Liver (tissue), 9 donors: Measurements from ENCODE around the gene FYCO1. TPM values are rescaled to one million over a fixed set of nuclear protein-coding genes. Genes with fewer than 3 reads are reported as not detected.

Source experiments
- DNase-seq: peaks from one replicate; pipeline ENCODE4 v3.0.0-alpha.2; 2017; ENCODE audit warnings: low spot score
- H3K27ac ChIP-seq, 2 donors: one replicate each; pipeline ENCODE4 v1.7.0; 2013; ENCODE audit warnings: inconsistent platforms in 2 of 2, low read length in 2 of 2, control low read depth in 1 of 2, low read depth in 1 of 2, mild to moderate bottlenecking in 1 of 2
- H3K27me3 ChIP-seq, 4 donors: one replicate each; pipeline versions ENCODE4 v1.6.1 to v1.7.0; 2013; ENCODE audit warnings: low read length in 3 of 4, inconsistent platforms in 1 of 4, mild to moderate bottlenecking in 1 of 4, moderate library complexity in 1 of 4; ENCODE audit not compliant: control insufficient read depth in 4 of 4, insufficient read depth in 4 of 4
- H3K36me3 ChIP-seq, 4 donors: one replicate each; pipeline versions ENCODE4 v1.6.1 to v1.7.0; 2013; ENCODE audit warnings: low read length in 3 of 4, mild to moderate bottlenecking in 3 of 4, low read depth in 1 of 4, moderate library complexity in 1 of 4; ENCODE audit not compliant: control insufficient read depth in 4 of 4, insufficient read depth in 3 of 4
- H3K4me1 ChIP-seq, 4 donors: one replicate each; pipeline versions ENCODE4 v1.6.1 to v1.7.0; 2013; ENCODE audit warnings: low read length in 3 of 4, mild to moderate bottlenecking in 3 of 4, moderate library complexity in 1 of 4; ENCODE audit not compliant: control insufficient read depth in 4 of 4, insufficient read depth in 4 of 4
- H3K4me3 ChIP-seq, 3 donors: one replicate each; pipeline versions ENCODE4 v1.6.1 to v1.7.0; 2013; ENCODE audit warnings: low read length in 3 of 3, control low read depth in 1 of 3, low read depth in 1 of 3, mild to moderate bottlenecking in 1 of 3
- H3K9ac ChIP-seq, 2 donors: one replicate each; pipeline ENCODE4 v1.7.0; 2013; ENCODE audit warnings: low read length in 2 of 2, mild to moderate bottlenecking in 2 of 2, moderate library complexity in 2 of 2, control low read depth in 1 of 2, low read depth in 1 of 2
- H3K9me3 ChIP-seq, 4 donors: one replicate each; pipeline versions ENCODE4 v1.6.1 to v1.7.0; 2013; ENCODE audit warnings: low read length in 3 of 4; ENCODE audit not compliant: control insufficient read depth in 4 of 4
- ATF3 ChIP-seq: IDR thresholded peaks from 2 replicates; pipeline ENCODE4 v1.6.1; 2016; ENCODE audit warnings: antibody characterized with exemption
- CTCF ChIP-seq: fragments of 150-350 bp; IDR thresholded peaks from 2 replicates; pipeline ENCODE4 v1.5.1; 2017; ENCODE audit warnings: improper control_type of control experiment, low read depth, low read length; ENCODE audit not compliant: missing input control
- EGR1 ChIP-seq, 2 donors: IDR thresholded peaks; 2 replicates each; pipeline ENCODE4 v1.6.1; 2016 to 2018; ENCODE audit warnings: antibody characterized with exemption in 2 of 2, low read depth in 2 of 2
- FOXA1 ChIP-seq: IDR thresholded peaks from 2 replicates; pipeline ENCODE4 v1.6.1; 2016; ENCODE audit warnings: antibody characterized with exemption
- FOXA2 ChIP-seq: IDR thresholded peaks from 2 replicates; pipeline ENCODE4 v1.6.1; 2016; ENCODE audit warnings: antibody characterized with exemption
- GABPA ChIP-seq, 2 donors: IDR thresholded peaks in 1 of 2; conservative IDR thresholded peaks in 1 of 2; 2 replicates each; pipeline ENCODE4 v1.6.1; 2016; ENCODE audit warnings: antibody characterized with exemption in 2 of 2, mild to moderate bottlenecking in 1 of 2, moderate library complexity in 1 of 2
- HNF4A ChIP-seq, 2 donors: conservative IDR thresholded peaks; 2 replicates each; pipeline ENCODE4 v1.6.1; 2016; ENCODE audit warnings: antibody characterized with exemption in 2 of 2, mild to moderate bottlenecking in 2 of 2
- HNF4G ChIP-seq: IDR thresholded peaks from 2 replicates; pipeline ENCODE4 v1.6.1; 2016; ENCODE audit warnings: antibody characterized with exemption
- JUND ChIP-seq, 2 donors: IDR thresholded peaks; 2 replicates each; pipeline ENCODE4 v1.6.1; 2016; ENCODE audit warnings: antibody characterized with exemption in 2 of 2
- MAX ChIP-seq: IDR thresholded peaks from 2 replicates; pipeline ENCODE4 v1.6.1; 2016; ENCODE audit warnings: antibody characterized with exemption
- NR2F2 ChIP-seq: IDR thresholded peaks from 2 replicates; pipeline ENCODE4 v1.6.1; 2016; ENCODE audit warnings: antibody characterized with exemption
- RAD21 ChIP-seq, 2 donors: IDR thresholded peaks; 2 replicates each; pipeline ENCODE4 v1.6.1; 2016; ENCODE audit warnings: antibody characterized with exemption in 2 of 2, mild to moderate bottlenecking in 2 of 2
- REST ChIP-seq: IDR thresholded peaks from 2 replicates; pipeline ENCODE4 v1.6.1; 2016; ENCODE audit warnings: antibody characterized with exemption, mild to moderate bottlenecking
- RXRA ChIP-seq, 2 donors: IDR thresholded peaks; 2 replicates each; pipeline ENCODE4 v1.6.1; 2017 to 2018; ENCODE audit warnings: antibody characterized with exemption in 2 of 2, mild to moderate bottlenecking in 1 of 2
- SP1 ChIP-seq: IDR thresholded peaks from 2 replicates; pipeline ENCODE4 v1.6.1; 2018; ENCODE audit warnings: antibody characterized with exemption, mild to moderate bottlenecking
- TAF1 ChIP-seq: conservative IDR thresholded peaks from 2 replicates; pipeline ENCODE4 v1.6.1; 2016; ENCODE audit warnings: antibody characterized with exemption, mild to moderate bottlenecking
- YY1 ChIP-seq: IDR thresholded peaks from 2 replicates; pipeline ENCODE4 v1.6.1; 2016; ENCODE audit warnings: antibody characterized with exemption, mild to moderate bottlenecking
- ZBTB33 ChIP-seq: IDR thresholded peaks from 2 replicates; pipeline ENCODE4 v1.6.1; 2016; ENCODE audit warnings: antibody characterized with exemption
- WGBS: extraction: QIAGEN DNeasy Blood & Tissue Kit; methylation state at CpG from one replicate; pipeline ENCODE4 v1.1.7; 2013; 5-methylcytosine and 5-hydroxymethylcytosine counted together
- polyA plus RNA-seq, 2 donors: library from polyadenylated mRNA; stranded (reverse) in 1 of 2; unstranded in 1 of 2; fragments of 200-250 nt in 1 of 2; fragments of >200 nt in 1 of 2; fragmentation: Nextera tagmentation in 1 of 2; extraction: Ambion mirVana in 1 of 2; gene quantifications; one replicate each; pipeline versions ENCODE4 v1.2.1 to v1.2.3, GENCODE V29; 2013 to 2015
- total RNA-seq, 2 donors: library from RNA; depleted of rRNA; stranded (reverse); fragments of >200 nt; gene quantifications; one replicate each; pipeline ENCODE4 v1.2.3, GENCODE V29; 2014
- donor health status: healthy.
- donor health status: healthy.
- donor health status: healthy.
- donor health status: healthy.
- donor health status: healthy.

Gene FYCO1
- 10 to 100 TPM; 11.9 to 17.1 TPM for total RNA-seq
- polyA plus RNA-seq = 1 to 10 TPM; 3.0 to 8.5 TPM

GRCh38 chr3:45995236-45996192 is at the start of gene FYCO1:
FYCO1 (minus strand) TSS chr3:45995824; CDS start chr3:45984910, 10,914 bp downstream.
- 1% methylated on average over 67 of the region's 67 CpGs for WGBS
- Histone ChIP-seq H3K9ac (peak within 1 kb of the TSS; percentile 93 to 96), H3K9me3 (no peaks in the 10 kb centered on the region), H3K36me3 (no peaks in the 10 kb centered on the region), H3K27me3 (no peaks in the 10 kb centered on the region), H3K27ac (peak within 1 kb of the TSS; percentile 93 to 98), H3K4me1 (peaks cover 13 to 35% (median 21%) of the 10 kb centered on the region in 4 donors), H3K4me3 (peak within 1 kb of the TSS; percentile 83 to 90 (median 86))
- TF ChIP-seq HNF4G (no peak), SP1 (peak; percentile 52), RXRA (IDR thresholded peaks at IDR 0.05) (peak in 1 of 2 donors; percentile 47), JUND (IDR thresholded peaks at IDR 0.05) (no peak), EGR1 (IDR thresholded peaks at IDR 0.05; ENCODE audit: low read depth in 2 of 2) (peak; percentile 14 to 70), MAX (peak; percentile 90), REST (peak; percentile 78), CTCF (no peak), TAF1 (peak; percentile 69), ATF3 (no peak), RAD21 (IDR thresholded peaks at IDR 0.05) (peak in 1 of 2 donors; percentile 17), ZBTB33 (no peak), FOXA1 (no peak), YY1 (peak; percentile 97), FOXA2 (no peak), GABPA (IDR thresholded peaks at IDR 0.05 in 1 of 2, conservative IDR thresholded peaks at IDR 0.05 in 1 of 2) (no peak), NR2F2 (no peak), HNF4A (conservative IDR thresholded peaks at IDR 0.05) (peak; percentile 13 to 26)
- DNase-seq = peak; percentile 88
